Karpas-422 (cell line): Measurements from ENCODE around the gene TPRX2. TPM values are rescaled to one million over a fixed set of nuclear protein-coding genes. Genes with fewer than 3 reads are reported as not detected.

Source experiments
- DNase-seq: peaks from one replicate; pipeline ENCODE4 v3.0.0-alpha.2; 2015
- H2AFZ ChIP-seq: fragments of 200-600 bp; sonication (generic); 2 replicates; pipeline ENCODE4 v1.6.1; 2014; ENCODE audit warnings: antibody characterized with exemption, low read length, mixed read lengths
- H3K27ac ChIP-seq: fragments of 200-600 bp; sonication (generic); 2 replicates; pipeline ENCODE4 v1.5.1; 2014; ENCODE audit warnings: mild to moderate bottlenecking, low read length, moderate library complexity
- H3K27me3 ChIP-seq: fragments of 200-600 bp; sonication (generic); 2 replicates; pipeline ENCODE4 v1.6.1; 2014; ENCODE audit warnings: low read length, mixed read lengths
- H3K36me3 ChIP-seq: fragments of 200-600 bp; sonication (generic); 2 replicates; pipeline ENCODE4 v1.6.1; 2014; ENCODE audit warnings: low read length, mixed read lengths; ENCODE audit not compliant: insufficient read depth
- H3K4me1 ChIP-seq: fragments of 200-600 bp; sonication (generic); 2 replicates; pipeline ENCODE4 v1.6.1; 2014; ENCODE audit warnings: mild to moderate bottlenecking, low read length, mixed read lengths
- H3K4me2 ChIP-seq: fragments of 200-600 bp; sonication (generic); 2 replicates; pipeline ENCODE4 v1.6.1; 2014; ENCODE audit warnings: low read length, low read depth, mild to moderate bottlenecking; ENCODE audit not compliant: poor library complexity, severe bottlenecking
- H3K4me3 ChIP-seq: fragments of 200-600 bp; sonication (generic); 2 replicates; pipeline ENCODE4 v1.5.1; 2014; ENCODE audit warnings: mild to moderate bottlenecking, antibody characterized with exemption, low read length, mixed read lengths
- H3K79me2 ChIP-seq: fragments of 200-600 bp; sonication (generic); 2 replicates; pipeline ENCODE4 v1.6.1; 2014; ENCODE audit warnings: mild to moderate bottlenecking, low read length, mixed read lengths
- H3K9ac ChIP-seq: fragments of 200-600 bp; sonication (generic); 2 replicates; pipeline ENCODE4 v1.6.0; 2014; ENCODE audit warnings: low read length
- H3K9me2 ChIP-seq: fragments of 200-600 bp; sonication (generic), shearing (Covaris generic); replicated peaks from 2 replicates; pipeline ENCODE4 v1.6.0; 2014; ENCODE audit warnings: mild to moderate bottlenecking, low read length, moderate library complexity; ENCODE audit not compliant: insufficient read depth
- H3K9me3 ChIP-seq: fragments of 300-700, 200-600 bp; sonication (generic); 2 replicates; pipeline ENCODE4 v1.6.1; 2014; ENCODE audit warnings: low read length, mixed read lengths
- H4K20me1 ChIP-seq: fragments of 200-600 bp; sonication (generic); 2 replicates; pipeline ENCODE4 v1.6.1; 2014; ENCODE audit warnings: mild to moderate bottlenecking, antibody characterized with exemption, low read length, low read depth; ENCODE audit not compliant: insufficient read depth
- total RNA-seq: library from RNA; depleted of rRNA; stranded (reverse); fragments of >200 nt; shearing (Covaris generic); gene quantifications from 2 replicates; pipeline ENCODE4 v1.2.3, GENCODE V29; 2014; ENCODE audit warnings: low replicate concordance

Gene TPRX2
- total RNA-seq, 1 experiment from 2014 or later: not detected

DNA sequence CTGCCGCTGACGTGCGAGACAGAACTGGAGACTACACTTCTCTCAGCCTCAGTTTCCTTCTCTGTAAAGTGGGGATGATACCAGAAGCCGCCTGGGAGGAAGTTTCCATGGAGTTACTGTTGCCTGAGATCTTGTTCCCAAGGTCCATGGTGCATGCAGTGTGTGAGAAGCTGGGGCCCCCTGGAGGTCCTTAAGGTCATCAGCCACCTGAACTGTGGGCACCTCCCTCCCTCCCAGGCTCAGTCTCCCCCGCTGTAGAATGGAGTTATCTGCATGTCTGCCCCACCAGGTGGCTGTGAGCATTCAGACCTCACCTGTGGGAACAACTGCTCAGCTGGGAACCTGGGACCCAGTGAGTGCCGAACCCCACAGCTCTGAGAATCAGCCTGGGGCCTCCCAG lies 34.6 kb upstream of the TPRX2 start:
- Histone ChIP-seq H2AFZ (no peak overlapping the region), H3K36me3 (no peaks in the 10 kb centered on the region), H3K9ac (no peak overlapping the region), H3K9me3 (no peaks in the 10 kb centered on the region), H3K4me1 (no peaks in the 10 kb centered on the region), H3K9me2 (no peaks in the 10 kb centered on the region), H3K79me2 (no peaks in the 10 kb centered on the region), H3K27ac (no peak overlapping the region), H3K4me3 (no peak overlapping the region), H3K4me2 (no peak overlapping the region), H3K27me3 (no peaks in the 10 kb centered on the region), H4K20me1 (no peaks in the 10 kb centered on the region)
- DNase-seq: no peak

DNA sequence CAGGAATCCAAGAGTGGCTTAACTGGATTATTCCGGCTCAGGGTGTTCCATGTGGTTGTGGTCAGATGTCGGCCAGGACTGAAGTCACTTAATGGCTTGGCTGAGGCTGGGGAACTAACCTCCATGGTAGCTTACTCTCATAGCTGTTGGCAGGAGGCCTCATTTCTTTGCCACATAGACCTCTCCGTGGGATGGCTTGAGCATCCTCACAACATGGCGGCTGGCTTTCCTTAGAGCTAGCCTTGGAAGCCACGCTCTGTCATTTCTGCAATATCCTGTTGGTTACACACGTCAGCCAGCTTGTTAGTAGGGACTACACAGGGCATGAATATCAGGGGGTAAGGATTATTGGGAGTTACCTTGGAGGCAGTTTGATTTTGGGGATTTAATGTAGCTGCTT lies 32.2 kb upstream of the TPRX2 start:
- no peaks in the 10 kb centered on the region for H3K27me3 ChIP-seq
- H4K20me1 ChIP-seq: no peaks in the 10 kb centered on the region
- H3K4me1 ChIP-seq: no peaks in the 10 kb centered on the region
- no peak for DNase-seq
- H3K79me2 ChIP-seq: no peaks in the 10 kb centered on the region
- H3K9me2 ChIP-seq: no peaks in the 10 kb centered on the region
- no peak overlapping the region for H3K4me3 ChIP-seq
- H3K27ac ChIP-seq: no peak overlapping the region
- no peaks in the 10 kb centered on the region for H3K9me3 ChIP-seq
- H3K4me2 ChIP-seq: no peak overlapping the region
- H3K9ac ChIP-seq: no peak overlapping the region
- H2AFZ ChIP-seq: no peak overlapping the region
- H3K36me3 ChIP-seq: no peaks in the 10 kb centered on the region

DNA sequence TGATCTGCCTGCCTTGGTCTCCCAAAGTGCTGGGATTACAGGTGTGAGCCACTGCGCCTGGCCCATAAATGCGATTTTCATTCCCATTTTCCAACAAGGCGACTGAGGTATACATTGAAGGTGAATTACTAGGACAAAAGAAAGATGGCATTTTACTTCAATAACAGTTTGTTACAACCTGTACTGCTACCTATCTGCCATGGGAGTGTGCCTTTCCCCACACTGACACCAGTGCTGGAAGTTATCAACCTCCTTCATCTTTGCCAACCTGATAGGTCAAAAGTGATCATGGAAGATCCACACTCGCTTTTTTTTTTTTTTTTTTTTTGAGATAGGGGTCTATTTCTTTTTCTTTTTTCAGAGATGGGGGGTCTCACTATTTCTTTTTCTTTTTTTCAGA lies 26.3 kb upstream of the TPRX2 start:
- Histone ChIP-seq H3K27me3 (no peaks in the 10 kb centered on the region), H2AFZ (no peak overlapping the region), H3K9me2 (no peaks in the 10 kb centered on the region), H3K4me1 (no peaks in the 10 kb centered on the region), H3K9me3 (no peaks in the 10 kb centered on the region), H3K79me2 (no peaks in the 10 kb centered on the region), H3K27ac (no peak overlapping the region), H3K4me2 (no peak overlapping the region), H4K20me1 (no peaks in the 10 kb centered on the region), H3K36me3 (no peaks in the 10 kb centered on the region), H3K9ac (no peak overlapping the region), H3K4me3 (no peak overlapping the region)
- no peak for DNase-seq

DNA sequence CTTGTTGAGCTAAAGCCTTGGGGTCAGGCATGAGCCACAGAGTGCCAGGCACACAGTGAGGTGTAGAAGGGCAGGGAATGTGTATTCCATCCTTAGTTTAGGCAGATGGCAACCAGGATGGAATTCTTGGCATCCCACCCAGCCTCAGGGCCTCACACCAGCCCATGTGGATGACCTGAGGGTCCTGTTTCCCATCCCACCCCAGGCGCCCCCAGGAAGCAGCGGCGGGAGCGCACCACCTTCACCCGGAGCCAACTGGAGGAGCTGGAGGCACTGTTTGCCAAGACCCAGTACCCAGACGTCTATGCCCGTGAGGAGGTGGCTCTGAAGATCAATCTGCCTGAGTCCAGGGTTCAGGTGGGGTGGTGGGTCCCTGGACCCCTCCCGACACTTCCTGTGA lies 23.0 kb upstream of the TPRX2 start:
- no peaks in the 10 kb centered on the region for H4K20me1 ChIP-seq
- no peaks in the 10 kb centered on the region for H3K9me2 ChIP-seq
- no peaks in the 10 kb centered on the region for H3K36me3 ChIP-seq
- no peak overlapping the region for H3K27ac ChIP-seq
- no peak overlapping the region for H3K4me2 ChIP-seq
- no peak overlapping the region for H3K9ac ChIP-seq
- H3K27me3 ChIP-seq: no peaks in the 10 kb centered on the region
- no peaks in the 10 kb centered on the region for H3K9me3 ChIP-seq
- H2AFZ ChIP-seq: no peak overlapping the region
- H3K4me1 ChIP-seq: no peaks in the 10 kb centered on the region
- H3K4me3 ChIP-seq: no peak overlapping the region
- no peak for DNase-seq
- no peaks in the 10 kb centered on the region for H3K79me2 ChIP-seq

DNA sequence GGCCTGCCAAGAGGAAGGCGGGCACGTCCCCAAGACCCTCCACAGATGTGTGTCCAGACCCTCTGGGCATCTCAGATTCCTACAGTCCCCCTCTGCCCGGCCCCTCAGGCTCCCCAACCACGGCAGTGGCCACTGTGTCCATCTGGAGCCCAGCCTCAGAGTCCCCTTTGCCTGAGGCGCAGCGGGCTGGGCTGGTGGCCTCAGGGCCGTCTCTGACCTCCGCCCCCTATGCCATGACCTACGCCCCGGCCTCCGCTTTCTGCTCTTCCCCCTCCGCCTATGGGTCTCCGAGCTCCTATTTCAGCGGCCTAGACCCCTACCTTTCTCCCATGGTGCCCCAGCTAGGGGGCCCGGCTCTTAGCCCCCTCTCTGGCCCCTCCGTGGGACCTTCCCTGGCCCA lies 19.6 kb upstream of the TPRX2 start:
- Histone ChIP-seq H3K4me1 (no peaks in the 10 kb centered on the region), H3K27ac (no peak overlapping the region), H3K36me3 (no peaks in the 10 kb centered on the region), H3K27me3 (no peaks in the 10 kb centered on the region), H3K9me2 (no peaks in the 10 kb centered on the region), H3K79me2 (no peaks in the 10 kb centered on the region), H3K4me3 (no peak overlapping the region), H3K9ac (no peak overlapping the region), H3K4me2 (no peak overlapping the region), H4K20me1 (no peaks in the 10 kb centered on the region), H3K9me3 (no peaks in the 10 kb centered on the region), H2AFZ (no peak overlapping the region)
- no peak for DNase-seq

DNA sequence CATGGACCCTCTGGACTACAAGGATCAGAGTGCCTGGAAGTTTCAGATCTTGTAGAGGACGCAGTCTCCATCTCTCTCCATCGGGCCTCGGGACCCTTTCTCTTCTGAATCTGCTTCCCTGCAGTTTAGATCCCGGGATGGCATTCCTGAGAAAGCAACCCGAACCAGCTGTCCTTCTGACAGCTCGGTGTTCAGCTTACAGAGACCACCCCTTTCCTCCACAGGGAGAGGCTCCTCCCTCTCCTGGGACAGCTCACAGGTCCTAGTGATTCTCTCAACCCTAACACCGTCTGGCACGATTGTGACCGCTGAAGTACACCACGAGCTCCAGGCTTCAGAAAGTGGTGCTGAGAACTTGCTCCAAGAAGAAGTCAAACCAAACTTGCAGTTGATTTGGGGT lies 19.1 kb upstream of the TPRX2 start:
- H3K9ac ChIP-seq: no peak overlapping the region
- H3K36me3 ChIP-seq: no peaks in the 10 kb centered on the region

DNA sequence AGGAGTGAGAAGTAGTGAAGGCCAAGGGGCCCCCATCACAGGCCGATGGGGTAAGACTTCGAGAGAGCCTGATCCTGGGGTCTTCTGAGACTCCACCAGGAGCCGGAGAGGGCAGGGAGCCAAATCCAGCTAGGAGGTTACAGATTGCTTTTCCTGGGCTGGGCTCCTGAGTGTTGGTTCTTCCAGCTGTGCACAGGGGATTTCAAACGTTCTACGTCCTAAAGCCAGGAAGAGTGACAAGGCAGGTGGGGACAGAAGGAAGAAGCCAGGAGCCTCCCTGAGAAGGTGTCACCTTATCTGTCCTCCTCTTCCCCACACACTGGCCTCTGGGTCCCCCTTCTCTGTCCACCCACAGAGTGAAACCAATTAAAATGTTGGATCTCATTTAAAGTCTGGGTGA lies 16.1 kb upstream of the TPRX2 start:
- Histone ChIP-seq H3K36me3 (no peaks in the 10 kb centered on the region), H2AFZ (no peak overlapping the region), H3K4me3 (no peak overlapping the region), H3K27me3 (no peaks in the 10 kb centered on the region), H3K79me2 (no peaks in the 10 kb centered on the region), H3K4me2 (no peak overlapping the region), H3K9me3 (no peaks in the 10 kb centered on the region), H4K20me1 (no peaks in the 10 kb centered on the region), H3K27ac (no peak overlapping the region), H3K4me1 (no peaks in the 10 kb centered on the region), H3K9me2 (no peaks in the 10 kb centered on the region), H3K9ac (no peak overlapping the region)
- DNase-seq: no peak

More for the DNA sequence above, 19.1 kb upstream of the TPRX2 start:
- H3K27me3 ChIP-seq: no peaks in the 10 kb centered on the region
- no peaks in the 10 kb centered on the region for H3K79me2 ChIP-seq
- H3K27ac ChIP-seq: no peak overlapping the region
- no peaks in the 10 kb centered on the region for H3K9me2 ChIP-seq
- no peaks in the 10 kb centered on the region for H3K4me1 ChIP-seq
- H3K4me3 ChIP-seq: no peak overlapping the region
- no peaks in the 10 kb centered on the region for H3K9me3 ChIP-seq
- no peaks in the 10 kb centered on the region for H4K20me1 ChIP-seq
- H2AFZ ChIP-seq: no peak overlapping the region
- no peak overlapping the region for H3K4me2 ChIP-seq
- DNase-seq: no peak

DNA sequence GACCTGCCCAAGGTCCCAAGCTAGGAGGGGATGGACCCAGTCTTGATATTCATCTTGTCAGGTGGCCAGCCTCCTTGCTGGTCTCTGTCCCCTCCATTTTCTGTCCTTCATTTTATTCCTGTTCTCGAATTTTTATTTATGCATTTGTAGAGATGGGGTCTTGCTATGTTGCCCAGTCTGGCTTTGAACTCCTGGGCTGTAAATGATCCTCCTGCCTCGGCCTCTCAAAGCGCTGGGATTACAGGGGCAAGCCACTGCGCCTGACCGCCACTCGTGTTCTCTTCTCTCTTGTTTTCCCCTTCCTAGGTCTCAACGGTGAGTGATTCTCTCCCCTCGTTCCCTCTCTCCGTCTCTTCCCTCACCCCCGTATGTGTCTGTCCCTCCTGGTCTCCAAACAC lies 10.6 kb upstream of the TPRX2 start:
- no peak overlapping the region for H3K27ac ChIP-seq
- H3K36me3 ChIP-seq: no peaks in the 10 kb centered on the region
- H3K9me2 ChIP-seq: no peaks in the 10 kb centered on the region
- no peaks in the 10 kb centered on the region for H3K27me3 ChIP-seq
- no peak overlapping the region for H3K4me2 ChIP-seq
- no peaks in the 10 kb centered on the region for H3K9me3 ChIP-seq
- no peak overlapping the region for H2AFZ ChIP-seq
- H3K9ac ChIP-seq: no peak overlapping the region
- no peak overlapping the region for H3K4me3 ChIP-seq
- H3K79me2 ChIP-seq: no peaks in the 10 kb centered on the region
- no peak for DNase-seq
- no peaks in the 10 kb centered on the region for H3K4me1 ChIP-seq
- H4K20me1 ChIP-seq: no peaks in the 10 kb centered on the region

DNA sequence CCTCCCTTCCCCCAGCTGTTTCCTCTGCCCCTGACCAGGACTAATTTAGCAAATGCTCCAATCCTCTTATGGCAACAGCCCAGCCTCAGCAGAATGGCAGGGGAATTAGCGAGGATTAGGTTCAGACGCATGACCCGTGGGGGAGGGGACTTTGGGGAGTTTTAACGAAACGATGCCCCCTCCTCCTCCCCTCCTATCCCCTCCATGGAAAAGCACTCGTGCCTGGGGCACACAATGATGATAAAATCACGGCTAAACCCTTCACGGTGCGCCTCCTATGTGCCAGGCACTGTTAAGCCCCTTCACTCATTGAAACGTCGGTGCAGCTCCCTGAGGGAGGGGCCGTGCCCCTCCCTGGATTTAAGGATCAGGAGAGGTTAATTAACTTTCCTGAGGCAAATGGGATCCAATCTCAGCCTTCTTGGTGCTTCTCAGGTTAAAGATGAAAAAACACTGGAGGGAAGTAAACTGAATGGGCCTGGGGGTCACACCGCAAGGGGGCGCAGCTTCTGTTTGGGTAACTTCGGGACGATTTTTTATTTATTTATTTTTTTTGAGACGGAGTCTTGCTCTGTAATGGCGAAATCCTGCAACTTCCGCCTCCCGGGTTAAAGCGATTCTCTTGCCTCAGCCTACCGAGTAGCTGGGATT lies 10.1 kb upstream of the TPRX2 start:
- Histone ChIP-seq H2AFZ (no peak overlapping the region), H3K9me2 (no peaks in the 10 kb centered on the region), H3K4me3 (no peak overlapping the region), H3K27ac (no peak overlapping the region), H3K4me2 (no peak overlapping the region), H3K27me3 (no peaks in the 10 kb centered on the region), H4K20me1 (no peaks in the 10 kb centered on the region), H3K9ac (no peak overlapping the region), H3K36me3 (no peaks in the 10 kb centered on the region), H3K79me2 (no peaks in the 10 kb centered on the region), H3K9me3 (no peaks in the 10 kb centered on the region), H3K4me1 (no peaks in the 10 kb centered on the region)
- DNase-seq: no peak
